GOT3 (cell line): ENCODE data around the gene UTP4.

Experiments
- DNase-seq: peaks from one replicate; lab custom pipeline; 2025; ENCODE audit warnings: mixed read lengths; lab: John Stamatoyannopoulos, UW

Gene UTP4

DNA sequence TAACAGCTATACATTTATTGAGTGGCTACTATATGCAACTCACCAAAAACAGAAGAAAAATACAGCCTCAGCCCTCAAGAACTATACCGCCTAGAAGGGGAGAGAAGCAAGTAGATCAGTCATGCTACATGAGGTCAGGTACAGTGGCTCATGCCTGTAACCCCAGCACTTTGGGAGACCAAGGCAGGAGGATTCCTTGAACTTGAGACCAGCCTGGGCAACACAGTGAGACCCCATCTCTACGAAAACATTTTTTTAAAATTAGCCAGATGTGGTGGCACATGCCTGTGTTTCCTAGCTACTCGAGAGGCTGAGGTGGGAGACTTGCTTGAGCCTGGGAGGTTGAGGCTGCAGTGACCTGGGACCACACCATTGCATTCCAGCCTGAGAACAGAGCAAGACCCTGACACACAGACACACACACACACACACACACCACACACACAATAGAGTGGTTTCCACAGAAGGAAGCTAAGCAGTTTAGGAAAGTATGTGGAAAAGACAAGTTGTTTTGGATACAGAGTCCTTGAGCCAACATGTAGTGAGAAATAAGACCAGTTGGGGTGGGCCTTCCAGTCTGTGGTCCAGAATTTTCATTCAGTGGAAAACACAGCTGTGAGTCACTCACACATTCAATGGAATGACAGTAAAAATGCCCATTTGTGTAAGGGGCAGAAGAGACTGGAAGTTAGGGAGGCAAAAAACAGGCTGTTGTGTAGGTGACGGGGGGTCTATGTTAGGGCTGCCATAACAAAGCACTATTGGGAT lies 43.8 kb downstream of the UTP4 start:
- no peak for DNase-seq

DNA sequence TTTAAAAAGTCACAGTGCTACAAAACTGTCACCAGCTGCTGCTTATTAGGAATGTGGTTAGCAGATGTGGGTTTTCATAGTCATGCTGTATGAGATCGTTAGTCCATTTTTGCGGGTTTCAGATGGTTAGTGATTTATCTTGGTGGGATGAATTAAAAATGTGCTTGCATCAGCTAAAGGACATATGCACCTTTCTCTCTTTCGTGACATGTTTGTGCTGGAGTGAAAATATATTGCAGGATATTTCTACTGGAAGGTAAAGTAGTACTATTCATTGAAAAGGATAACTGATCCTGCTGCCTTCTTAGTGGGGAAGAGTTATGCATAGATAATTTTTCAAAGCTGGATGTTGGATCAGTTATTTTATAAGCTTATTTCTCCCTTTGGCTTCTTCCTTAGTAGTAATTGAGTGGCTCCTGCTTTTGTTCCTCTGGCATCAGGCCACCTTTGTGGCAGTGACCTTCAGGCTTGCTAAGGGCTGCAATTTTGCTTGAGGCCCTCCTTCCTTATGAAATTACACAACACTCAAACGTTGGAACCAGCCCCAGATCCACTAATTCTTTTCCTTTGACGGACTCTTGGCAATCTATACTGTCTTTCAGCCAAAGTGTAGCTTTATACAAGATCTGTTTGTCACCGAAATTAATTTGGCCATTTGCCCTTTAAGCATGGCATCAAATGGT lies 47.0 kb downstream of the UTP4 start:
- DNase-seq = no peak

DNA sequence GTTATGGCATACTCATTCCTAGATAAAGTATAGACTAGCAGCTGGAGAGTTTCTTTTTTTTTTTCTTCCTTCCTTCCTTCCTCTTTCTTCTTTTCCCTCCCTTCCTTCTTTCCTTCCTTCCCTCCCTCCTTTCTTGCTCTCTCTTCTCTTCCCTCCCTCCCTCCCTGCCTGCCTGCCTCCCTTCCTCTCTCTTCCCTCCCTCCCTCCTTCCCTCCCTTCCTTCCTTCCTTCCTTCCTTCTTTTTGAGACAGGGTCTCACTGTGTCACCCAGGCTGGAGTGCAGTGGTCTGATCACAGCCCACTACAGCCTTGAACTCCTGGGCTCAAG lies 47.5 kb downstream of the UTP4 start:
- no peak for DNase-seq

DNA sequence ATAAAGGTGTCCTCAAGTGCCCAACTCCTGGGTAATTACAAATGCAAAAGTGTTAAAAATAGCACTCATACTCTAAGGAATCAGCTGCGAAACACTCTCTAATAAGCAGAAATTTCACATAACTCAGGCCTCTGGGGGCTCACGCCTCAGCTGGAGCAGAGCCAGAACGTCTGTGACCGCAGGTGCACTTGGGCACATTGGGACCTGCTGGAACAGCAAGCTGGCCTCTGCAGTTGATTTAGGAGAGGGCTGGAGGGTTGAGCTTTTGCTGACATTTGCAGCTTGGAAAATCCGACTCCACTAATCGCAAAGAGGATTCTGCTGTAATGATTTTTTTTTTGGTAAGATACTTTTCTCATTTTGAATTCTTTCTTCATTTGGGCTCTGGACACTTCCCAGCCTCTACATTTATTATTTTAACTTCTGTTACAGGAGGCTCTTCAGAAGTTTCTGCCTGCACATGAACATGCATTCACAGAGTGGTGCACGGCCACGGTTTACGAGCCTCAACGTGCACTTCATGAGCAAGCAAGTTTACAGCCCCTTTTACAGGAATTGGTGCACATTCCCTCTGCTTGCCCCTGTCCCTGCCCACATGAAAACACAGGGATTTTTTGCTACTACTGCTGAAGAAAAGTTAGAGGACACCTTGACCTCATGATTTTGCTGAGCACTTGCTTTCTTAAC lies 50.4 kb downstream of the UTP4 start:
- DNase-seq = no peak

DNA sequence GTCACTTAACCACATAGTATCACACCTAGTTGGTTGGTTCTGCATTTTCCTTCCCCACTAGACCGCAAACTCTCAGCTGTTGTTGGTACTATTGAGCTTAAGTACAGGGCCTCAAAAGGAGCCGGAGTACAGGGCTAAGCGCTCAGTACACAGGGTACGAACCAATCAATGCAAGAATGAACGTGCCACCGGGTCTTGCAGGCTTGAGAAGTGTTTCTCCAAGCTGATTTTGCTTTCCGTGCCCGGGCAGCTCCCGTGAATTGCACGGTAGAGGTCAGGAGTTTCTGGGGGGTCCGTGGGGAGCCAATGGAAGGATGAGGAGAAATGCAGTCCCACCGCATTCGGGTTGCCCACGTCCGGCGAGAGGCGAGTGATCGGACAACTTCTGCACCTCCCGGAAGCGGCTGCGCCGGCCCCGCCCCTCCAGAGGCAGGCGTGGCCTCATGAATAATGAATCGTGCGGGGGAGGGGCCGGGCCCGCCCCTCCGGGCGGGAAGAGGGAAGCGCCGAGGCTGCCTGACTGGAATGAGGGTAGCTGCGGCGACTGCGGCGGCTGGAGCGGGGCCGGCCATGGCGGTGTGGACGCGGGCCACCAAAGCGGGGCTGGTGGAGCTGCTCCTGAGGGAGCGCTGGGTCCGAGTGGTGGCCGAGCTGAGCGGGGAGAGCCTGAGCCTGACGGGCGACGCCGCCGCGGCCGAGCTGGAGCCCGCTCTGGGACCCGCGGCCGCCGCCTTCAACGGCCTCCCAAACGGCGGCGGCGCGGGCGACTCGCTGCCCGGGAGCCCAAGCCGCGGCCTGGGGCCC lies 54.4 kb downstream of the UTP4 start, which contains the start of gene SNTB2:
Gene SNTB2, plus strand, starts transcription at position 523 of the 804 bp plus-strand sequence. Its CDS starts 3 bp downstream, at position 526.
- DNase-seq = peak; percentile 55

DNA sequence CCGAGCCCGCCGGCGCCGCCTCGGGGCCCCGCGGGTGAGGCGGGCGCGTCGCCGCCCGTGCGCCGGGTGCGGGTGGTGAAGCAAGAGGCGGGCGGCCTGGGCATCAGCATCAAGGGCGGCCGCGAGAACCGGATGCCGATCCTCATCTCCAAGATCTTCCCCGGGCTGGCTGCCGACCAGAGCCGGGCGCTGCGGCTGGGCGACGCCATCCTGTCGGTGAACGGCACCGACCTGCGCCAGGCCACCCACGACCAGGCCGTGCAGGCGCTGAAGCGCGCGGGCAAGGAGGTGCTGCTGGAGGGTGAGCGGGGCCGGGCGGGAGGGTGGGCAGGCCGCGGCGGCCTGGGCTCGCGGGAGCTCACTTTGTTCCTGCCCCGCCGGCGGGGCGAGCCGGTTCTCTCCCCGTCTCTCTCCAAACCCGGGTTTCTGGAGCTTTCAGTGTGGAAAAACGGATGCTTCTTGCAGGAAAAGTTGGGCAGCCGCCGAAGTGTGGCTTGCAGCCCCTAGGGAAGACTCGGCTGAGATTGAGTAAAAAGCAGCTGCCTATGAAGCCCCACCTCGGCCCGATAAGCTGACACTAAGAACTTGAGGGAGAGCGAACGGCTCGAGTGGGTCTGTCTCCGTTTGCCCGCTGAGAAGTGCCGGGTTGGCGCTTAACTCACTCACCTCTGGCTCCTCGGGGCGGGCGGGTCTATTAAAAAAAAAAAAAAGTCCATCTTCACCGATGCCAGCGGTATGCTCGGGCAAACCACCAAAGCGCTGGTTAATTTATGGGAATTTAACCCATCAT lies 55.2 kb downstream of the UTP4 start:
- DNase-seq = no peak

DNA sequence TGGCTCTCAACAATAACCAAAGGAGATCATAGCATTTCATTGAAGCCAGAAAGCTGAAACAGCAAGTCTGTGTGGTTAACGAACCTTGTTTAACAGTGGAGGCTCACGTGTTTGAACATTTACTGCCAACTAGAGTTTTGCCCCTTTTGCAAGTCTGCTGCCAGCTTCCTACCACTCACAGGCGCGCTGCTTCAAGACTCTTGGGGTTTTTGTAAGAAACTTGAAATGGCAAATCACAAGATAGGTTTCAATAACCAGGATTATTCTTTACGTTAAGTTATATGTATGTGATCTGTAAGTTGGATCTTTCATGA lies 55.7 kb downstream of the UTP4 start:
- DNase-seq = no peak

DNA sequence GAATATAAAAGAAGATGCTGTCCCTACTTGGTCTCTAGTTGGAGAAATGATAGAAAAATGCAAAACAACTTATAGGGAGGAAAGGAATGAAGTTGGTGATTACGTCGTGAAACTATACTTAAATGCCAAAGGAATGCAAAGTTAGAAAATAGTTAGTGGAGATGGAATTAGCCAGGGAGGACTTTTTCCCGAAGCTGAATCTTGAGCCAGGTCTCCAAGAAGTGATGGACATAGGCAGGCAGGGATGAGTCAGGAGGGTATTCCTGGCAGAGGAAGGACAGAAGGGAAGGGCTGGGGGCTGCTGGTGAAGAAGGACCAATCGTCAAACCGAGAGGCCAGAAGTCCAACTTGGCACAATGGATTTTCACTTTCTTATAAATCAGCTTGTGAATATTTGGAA lies 56.3 kb downstream of the UTP4 start:
- no peak for DNase-seq

DNA sequence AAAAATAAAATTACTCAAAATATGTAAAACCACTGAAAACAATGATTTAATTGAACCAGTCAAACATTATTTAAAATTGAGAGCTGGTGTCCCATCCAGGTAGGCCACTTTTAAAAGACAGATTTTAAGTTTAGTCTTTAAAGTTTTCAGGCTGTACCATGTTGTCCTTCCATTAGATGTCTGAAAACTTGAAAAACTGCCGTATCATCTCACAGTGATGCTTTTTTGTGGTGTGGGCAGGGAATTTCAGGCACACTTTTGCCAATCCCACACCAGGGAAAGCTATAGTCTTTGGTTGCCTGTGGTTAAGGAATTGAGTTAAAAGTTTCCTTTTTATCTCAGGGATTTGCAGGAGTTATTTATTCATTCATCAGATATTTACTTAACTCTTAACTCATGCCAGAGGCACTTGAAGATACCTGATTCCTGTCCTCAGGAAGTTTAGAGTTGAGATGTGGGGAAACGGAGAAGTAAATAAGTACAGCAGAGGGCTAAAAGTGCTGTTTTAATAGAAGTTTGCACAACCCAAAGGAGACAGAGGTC lies 57.7 kb downstream of the UTP4 start:
- DNase-seq = no peak

DNA sequence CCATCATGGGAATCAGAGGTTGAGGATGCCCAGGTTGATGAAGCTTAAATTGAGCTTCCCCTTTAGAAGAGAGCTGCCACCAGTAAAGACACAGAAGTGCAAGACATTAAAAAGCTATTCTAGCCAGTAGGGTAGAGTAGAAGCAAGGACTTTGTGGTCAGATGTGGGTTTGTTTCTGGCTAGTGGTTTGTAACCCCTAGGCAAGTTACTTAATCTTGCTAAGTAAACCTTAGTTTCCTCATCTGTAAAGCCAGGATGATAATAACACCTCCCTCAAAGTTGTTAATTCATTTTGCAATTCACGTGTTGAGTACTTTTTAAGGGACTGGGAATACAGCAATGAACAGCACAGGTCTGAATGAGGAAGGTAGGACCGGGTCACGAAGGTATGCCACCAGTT lies 58.1 kb downstream of the UTP4 start:
- no peak for DNase-seq

DNA sequence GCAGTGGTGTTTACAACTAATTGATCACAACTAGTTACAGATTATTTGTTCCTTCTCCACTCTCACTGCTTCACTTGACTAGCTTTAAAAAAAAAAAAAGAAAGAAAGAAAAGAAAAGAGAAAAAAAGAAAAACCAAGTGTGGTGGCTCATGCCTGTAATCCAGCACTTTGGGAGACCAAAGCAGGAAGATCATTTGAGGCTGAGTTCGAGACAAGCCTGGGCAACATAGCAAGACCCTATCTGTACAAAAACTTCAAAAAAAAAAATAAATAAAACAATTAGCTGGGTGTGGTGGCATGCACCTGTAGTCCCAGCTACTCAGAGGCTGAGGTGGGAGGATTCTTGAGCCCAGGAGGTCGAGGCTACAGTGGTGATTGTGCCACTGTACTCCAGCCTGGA lies 58.7 kb downstream of the UTP4 start:
- DNase-seq = no peak

DNA sequence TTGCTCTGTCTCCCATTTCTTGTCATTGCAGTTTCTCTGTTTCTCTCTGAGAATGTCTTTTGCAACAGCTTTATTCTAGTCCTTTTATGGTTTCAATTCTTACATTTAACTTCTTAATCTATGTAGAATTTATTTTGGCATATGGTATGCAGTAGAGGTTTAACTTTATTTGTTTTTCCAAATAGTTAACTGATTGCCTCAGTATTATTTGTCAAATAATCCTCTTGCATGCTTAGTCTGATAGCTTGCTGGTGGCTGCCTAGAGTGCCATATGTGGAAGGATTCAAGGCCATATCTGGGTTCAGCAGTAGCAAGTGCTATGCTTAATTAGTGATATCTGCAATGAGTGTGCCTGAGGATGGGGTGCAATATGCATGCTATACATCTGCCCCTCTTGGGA lies 61.4 kb downstream of the UTP4 start:
- no peak for DNase-seq

DNA sequence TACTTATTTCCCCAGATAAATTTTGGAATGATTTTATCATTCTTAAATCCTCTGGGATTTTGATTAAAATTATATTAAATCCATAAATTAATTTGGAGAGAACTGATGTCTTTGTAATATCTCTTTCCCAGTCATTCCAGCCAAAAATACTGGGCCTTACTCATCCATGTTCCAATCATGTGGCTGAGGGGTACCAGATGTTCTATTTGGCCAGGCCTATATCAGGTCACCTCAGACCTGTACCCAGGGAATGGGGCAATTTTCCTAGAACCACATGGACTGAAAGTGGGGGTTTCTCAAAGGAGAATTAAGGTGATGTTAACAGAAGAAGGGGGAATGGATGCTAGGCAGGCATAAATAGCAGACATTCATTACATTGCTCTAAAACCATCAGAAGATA lies 62.0 kb downstream of the UTP4 start:
- DNase-seq = no peak

DNA sequence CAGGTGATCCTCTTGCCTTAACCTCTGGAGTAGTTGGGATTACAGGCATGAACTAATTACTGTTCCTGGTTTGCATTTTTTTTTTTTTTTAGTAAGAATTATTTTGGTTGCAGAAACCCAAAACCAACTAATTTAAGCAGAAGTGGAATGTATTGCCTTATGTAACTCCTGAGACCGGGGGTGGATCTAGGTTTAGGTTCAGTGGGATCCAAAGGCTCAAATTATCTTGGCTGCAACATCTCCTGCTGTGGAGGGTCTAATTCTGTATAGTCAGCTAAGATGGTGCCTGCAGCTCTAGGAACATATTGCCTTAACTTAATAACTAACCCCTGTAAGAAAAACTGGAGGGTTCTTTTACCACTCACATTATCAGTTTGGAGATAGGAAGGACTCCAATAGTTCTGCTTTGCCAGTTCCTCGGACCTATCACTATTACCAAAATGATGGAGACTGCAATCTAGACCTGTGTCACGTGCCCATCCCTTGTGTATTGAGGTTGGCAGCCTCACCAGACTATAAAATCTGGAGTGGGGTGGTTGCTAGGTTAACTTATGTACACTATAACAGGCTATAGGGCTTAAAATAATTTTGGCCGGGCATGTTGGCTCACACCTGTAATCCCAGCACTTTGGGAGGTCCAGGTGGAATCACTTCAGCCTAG lies 63.0 kb downstream of the UTP4 start:
- DNase-seq = no peak

DNA sequence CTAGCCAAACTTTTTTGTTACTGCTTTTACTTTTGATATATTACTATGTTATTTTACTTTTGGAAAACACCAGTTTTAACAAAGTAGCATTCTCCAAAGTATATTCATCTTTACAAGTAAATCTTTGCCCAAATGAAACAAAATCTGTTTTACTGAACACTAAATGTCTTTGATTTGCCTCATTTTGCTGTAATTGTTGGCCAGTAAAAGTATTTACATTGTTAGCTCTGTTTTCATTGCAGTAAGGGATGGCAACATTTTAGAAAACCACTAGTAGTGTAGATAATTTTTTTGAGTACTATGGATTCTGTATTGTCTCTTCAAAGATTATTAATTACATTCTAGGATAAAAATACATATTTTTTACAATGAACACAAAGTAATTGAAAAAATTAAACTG lies 65.1 kb downstream of the UTP4 start:
- no peak for DNase-seq

DNA sequence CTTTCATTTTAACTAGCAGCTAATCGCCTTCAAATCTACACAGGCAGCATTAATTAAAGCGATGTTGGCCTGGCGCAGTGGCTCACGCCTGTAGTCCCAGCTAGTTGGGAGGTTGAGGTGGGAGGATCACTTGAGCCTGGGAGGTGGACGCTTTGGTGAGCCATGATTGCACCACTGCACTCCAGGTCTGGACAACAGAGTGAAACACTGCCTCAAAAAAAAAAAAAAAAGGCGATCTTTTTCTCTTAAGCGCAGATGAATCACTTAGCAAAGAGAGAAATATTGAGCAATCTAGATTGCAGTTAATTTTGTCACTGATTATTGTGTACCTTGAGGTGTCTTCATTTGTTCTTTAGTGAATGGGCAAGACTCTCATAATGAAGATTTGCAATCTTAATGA lies 66.9 kb downstream of the UTP4 start:
- DNase-seq = no peak

DNA sequence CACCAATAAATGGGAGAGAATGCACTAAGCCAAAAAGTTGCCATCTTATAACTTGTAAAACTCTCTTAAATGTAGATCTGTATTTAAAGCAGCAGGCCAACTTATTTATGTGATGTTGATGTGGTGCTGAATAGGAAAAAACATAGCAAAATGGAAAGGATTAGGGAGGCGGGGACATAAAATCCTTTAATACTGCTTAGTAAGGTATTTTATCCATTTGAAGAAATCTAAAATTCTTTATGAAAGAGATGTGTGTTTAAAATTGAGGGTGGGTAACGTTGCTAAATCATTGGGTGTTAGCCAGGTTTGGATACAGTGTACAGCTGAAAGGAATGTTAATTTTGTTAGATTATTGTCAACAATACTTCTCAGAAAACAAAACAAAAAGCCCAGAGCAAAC lies 68.8 kb downstream of the UTP4 start:
- DNase-seq = no peak

DNA sequence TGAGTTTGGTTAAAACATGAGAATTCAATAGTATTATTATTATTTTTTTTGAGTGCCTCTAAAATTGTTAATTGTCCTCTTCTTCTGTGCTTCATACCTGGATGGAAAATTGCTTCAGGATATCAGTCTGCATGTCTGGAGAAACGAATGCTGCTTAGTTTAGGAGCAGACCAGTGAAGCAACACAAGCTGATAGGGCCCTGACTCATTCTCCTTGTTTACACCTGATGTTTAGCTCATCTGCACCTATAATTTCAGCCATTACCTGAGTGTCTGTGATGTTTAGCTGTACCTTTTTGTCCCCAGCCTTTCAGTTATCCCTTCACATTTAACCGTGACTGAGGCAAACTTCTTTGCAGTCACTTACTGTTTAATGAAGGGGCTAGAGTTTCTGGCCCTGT lies 69.3 kb downstream of the UTP4 start:
- no peak for DNase-seq

DNA sequence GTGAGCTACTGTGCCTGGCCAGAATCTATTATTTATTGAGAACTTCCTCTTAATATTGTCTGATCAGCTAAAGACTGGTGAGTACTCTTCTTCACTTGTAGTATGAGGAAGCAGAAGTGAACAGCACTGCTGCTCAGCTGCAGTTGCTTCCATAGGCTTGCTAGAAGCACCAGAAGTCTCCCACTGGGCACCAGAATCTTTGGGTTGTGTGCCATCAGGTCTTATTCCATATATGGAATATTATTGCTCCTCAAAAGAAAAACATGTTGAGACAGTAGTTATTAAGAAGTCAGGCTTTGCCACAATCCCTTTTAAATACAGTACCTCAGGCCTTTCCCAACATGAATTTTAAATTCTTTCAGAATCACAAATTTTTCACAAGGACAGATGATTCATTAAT lies 71.7 kb downstream of the UTP4 start:
- no peak for DNase-seq

DNA sequence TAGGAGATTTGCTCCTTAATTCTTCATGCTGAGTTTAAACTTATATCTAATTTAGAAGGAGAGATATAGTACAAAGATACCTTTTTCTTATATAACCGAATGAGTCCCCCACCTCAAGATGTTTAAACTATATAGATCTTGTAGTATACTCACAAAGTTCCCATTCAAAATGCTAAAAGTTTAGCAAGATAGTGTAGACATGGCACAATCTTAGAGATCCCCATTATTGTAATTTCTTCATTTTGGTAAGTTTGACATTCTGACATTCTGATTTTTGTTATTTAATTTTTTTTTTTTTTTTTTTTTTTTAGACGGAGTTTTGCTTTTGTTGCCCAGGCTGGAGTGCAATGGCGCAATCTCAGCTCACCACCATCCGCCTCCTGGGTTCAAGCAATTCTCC lies 77.3 kb downstream of the UTP4 start:
- DNase-seq = no peak

DNA sequence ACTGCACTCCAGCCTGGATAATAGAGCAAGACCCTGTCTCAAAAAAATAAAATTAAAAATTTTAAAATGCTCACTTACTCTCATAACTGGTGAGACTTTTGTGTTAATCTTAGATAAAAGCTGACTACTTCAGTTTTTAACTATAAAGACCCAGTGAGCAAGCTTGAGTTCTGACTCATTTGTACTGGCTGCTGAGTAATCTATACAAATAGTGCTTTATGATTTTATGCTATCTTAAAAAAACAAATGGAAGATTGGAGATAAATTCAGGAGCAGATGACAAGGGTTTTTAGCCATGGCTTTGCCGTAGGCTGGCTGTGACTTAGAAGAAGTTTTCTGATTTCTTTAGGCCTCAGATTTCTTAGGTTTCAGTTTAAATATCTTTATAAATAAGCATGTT lies 85.0 kb downstream of the UTP4 start:
- no peak for DNase-seq
